KMS-11 (cell line): ENCODE measurements around the gene ASF1A.

ENCODE experiments used
- H2AFZ ChIP-seq: fragments of 200-600 bp; sonication (generic); 2 replicates; pipeline ENCODE4 v1.6.1; 2016; ENCODE audit warnings: antibody characterized with exemption, mixed run types, low read depth
- H3K27ac ChIP-seq: fragments of 200-600 bp; sonication (generic); 2 replicates; pipeline ENCODE4 v1.6.1; 2016; ENCODE audit warnings: mild to moderate bottlenecking, mixed run types
- H3K27me3 ChIP-seq: fragments of 200-600 bp; sonication (generic); 2 replicates; pipeline ENCODE4 v1.6.1; 2017; ENCODE audit warnings: mild to moderate bottlenecking, low read depth, mixed run types, moderate library complexity; ENCODE audit not compliant: insufficient read depth
- H3K36me3 ChIP-seq: fragments of 200-600 bp; sonication (generic); 2 replicates; pipeline ENCODE4 v1.6.1; 2017; ENCODE audit warnings: mild to moderate bottlenecking, mixed run types; ENCODE audit not compliant: insufficient read depth
- H3K4me1 ChIP-seq: fragments of 200-600 bp; sonication (generic); 2 replicates; pipeline ENCODE4 v1.6.1; 2016; ENCODE audit warnings: mild to moderate bottlenecking, low read depth, mixed run types; ENCODE audit not compliant: poor library complexity, severe bottlenecking
- H3K4me2 ChIP-seq: fragments of 200-600 bp; sonication (generic); 2 replicates; pipeline ENCODE4 v1.7.0; 2016; ENCODE audit warnings: mild to moderate bottlenecking, mixed run types
- H3K4me3 ChIP-seq: fragments of 200-600 bp; sonication (generic); IDR thresholded peaks from 2 replicates; pipeline ENCODE4 v1.6.1; 2017; ENCODE audit warnings: low read depth, low read length, mixed read lengths; ENCODE audit not compliant: insufficient read depth
- H3K79me2 ChIP-seq: fragments of 200-600 bp; sonication (generic); 2 replicates; pipeline ENCODE4 v1.6.1; 2016; ENCODE audit warnings: low read depth, mixed run types; ENCODE audit not compliant: insufficient read depth
- H3K9ac ChIP-seq: fragments of 200-600 bp; sonication (generic); 2 replicates; pipeline ENCODE4 v1.6.1; 2016; ENCODE audit warnings: mild to moderate bottlenecking, mixed run types
- H4K20me1 ChIP-seq: fragments of 200-600 bp; sonication (generic); 2 replicates; pipeline ENCODE4 v1.6.1; 2016; ENCODE audit warnings: mild to moderate bottlenecking, mixed run types; ENCODE audit not compliant: insufficient read depth
- CTCF ChIP-seq: fragments of 200-600 bp; sonication (generic); conservative IDR thresholded peaks from 2 replicates; pipeline ENCODE4 v1.6.1; 2017; ENCODE audit warnings: low read depth, mild to moderate bottlenecking, antibody characterized with exemption, low read length, moderate library complexity, mixed read lengths

The ASF1A gene

GRCh38 chr6:118932421-118932820 is 38.5 kb downstream of the ASF1A start:
- H3K27me3 ChIP-seq, result no peaks in the 10 kb centered on the region
- no peaks in the 10 kb centered on the region for H3K79me2 ChIP-seq
- H3K4me2 ChIP-seq, result no peak overlapping the region
- no peak overlapping the region for H2AFZ ChIP-seq
- no peaks in the 10 kb centered on the region for H3K36me3 ChIP-seq
- no peak overlapping the region for H3K9ac ChIP-seq
- H3K27ac ChIP-seq, result no peak overlapping the region
- peaks cover 8% of the 10 kb centered on the region for H3K4me1 ChIP-seq
- no peaks in the 10 kb centered on the region for H4K20me1 ChIP-seq
- TF ChIP-seq CTCF, result no peak
- no peak overlapping the region for H3K4me3 ChIP-seq

- no peaks in the 10 kb centered on the region for H3K36me3 ChIP-seq
- H3K79me2 ChIP-seq, result no peaks in the 10 kb centered on the region
- no peak overlapping the region for H3K4me3 ChIP-seq
- peak overlapping the region; percentile 94; the same call in 1 of the 2 replicates for H2AFZ ChIP-seq
- no peak for TF ChIP-seq CTCF
- no peak overlapping the region; the same call in 1 of the 2 replicates for H3K27ac ChIP-seq
- H3K4me1 ChIP-seq, result peaks cover 8% of the 10 kb centered on the region
- H4K20me1 ChIP-seq, result no peaks in the 10 kb centered on the region
- 0 out of 2 replicates have a peak overlapping the region, but pooled peaks have one; percentile 94 for H3K9ac ChIP-seq
- H3K27me3 ChIP-seq, result no peaks in the 10 kb centered on the region
- H3K4me2 ChIP-seq, result peak overlapping the region; percentile 92
These were observed 40.0 kb downstream of the ASF1A start for GRCh38 chr6:118933855-118934460.

GRCh38 chr6:118934461-118935330 is 40.7 kb downstream of the ASF1A start, which contains the start of gene MCM9:
TSS of gene MCM9 (minus strand) at chr6:118935159. CDS start at chr6:118931723, 3,436 bp downstream.
- no peak within 1 kb of the TSS for H3K4me3 ChIP-seq
- peak within 1 kb of the TSS; percentile 92 for H3K4me2 ChIP-seq
- H3K4me1 ChIP-seq, result peaks cover 8% of the 10 kb centered on the region
- H3K27me3 ChIP-seq, result no peaks in the 10 kb centered on the region
- no peaks in the 10 kb centered on the region for H3K79me2 ChIP-seq
- no peaks in the 10 kb centered on the region for H4K20me1 ChIP-seq
- no peaks in the 10 kb centered on the region for H3K36me3 ChIP-seq
- H3K9ac ChIP-seq, result peak within 1 kb of the TSS; percentile 94
- peak within 1 kb of the TSS; percentile 90 for H3K27ac ChIP-seq
- peak within 1 kb of the TSS; percentile 94 for H2AFZ ChIP-seq
- TF ChIP-seq CTCF, result no peak

GRCh38 chr6:118935331-118935668 is 41.3 kb downstream of the ASF1A start:
- Histone ChIP-seq H2AFZ (no peak overlapping the region), H3K9ac (peak overlapping the region; percentile 39; the same call in 1 of the 2 replicates), H3K4me3 (no peak overlapping the region), H3K27ac (no peak overlapping the region; the same call in 1 of the 2 replicates), H3K4me1 (peaks cover 8% of the 10 kb centered on the region), H3K27me3 (no peaks in the 10 kb centered on the region), H3K4me2 (peak overlapping the region; percentile 44; the same call in 1 of the 2 replicates), H3K36me3 (no peaks in the 10 kb centered on the region), H3K79me2 (no peaks in the 10 kb centered on the region), H4K20me1 (no peaks in the 10 kb centered on the region)
- TF ChIP-seq CTCF, result no peak
